ENCODE data around the gene MRPS27.

MRPS27 gene

DNA sequence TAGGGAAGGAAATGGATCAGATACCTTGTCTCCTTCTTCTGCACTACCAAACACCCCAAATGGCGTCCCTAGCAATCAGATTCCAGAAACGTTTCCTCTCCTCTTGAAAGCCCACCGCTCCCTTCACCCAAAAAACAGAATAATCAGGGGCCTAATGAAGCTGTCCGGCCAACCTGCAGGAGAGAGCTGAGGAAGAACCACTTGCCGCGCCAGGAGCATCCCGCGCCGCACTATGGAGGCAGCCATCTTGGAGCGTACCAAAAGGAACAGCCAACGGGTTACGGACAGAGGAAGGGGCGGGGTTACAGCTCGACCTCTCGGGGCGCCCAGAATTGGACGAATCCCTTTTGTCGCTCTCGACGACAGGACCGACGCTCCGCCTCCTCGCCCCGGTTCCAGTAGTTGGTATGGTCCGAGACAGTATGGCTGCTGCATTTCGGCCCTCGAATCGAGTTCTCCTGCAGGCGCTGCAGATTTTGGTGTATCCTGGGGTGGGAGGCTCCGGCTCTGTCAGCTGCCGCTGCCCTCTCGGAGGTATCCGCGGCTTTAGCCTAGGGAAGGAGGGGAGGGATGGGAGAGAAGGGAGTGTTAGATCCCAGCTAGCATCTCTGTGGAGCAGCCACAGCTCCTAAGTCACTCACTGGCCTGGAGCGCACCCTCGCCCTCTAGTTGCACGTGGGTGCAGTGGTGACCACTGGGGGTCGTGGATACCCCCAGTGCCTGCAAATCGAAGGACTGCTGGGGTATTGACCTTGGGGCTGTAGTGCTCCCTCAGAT, at the start of gene MRPS27, which contains the start of gene PTCD2:
TSS of gene MRPS27 (minus strand) at position 265 of the 777 bp plus-strand sequence. CDS start at position 246, 19 bp downstream.
TSS of gene PTCD2 (plus strand) at position 398 of the 777 bp plus-strand sequence. CDS start at position 408, 10 bp downstream.
- peak; percentile 98 for DNase-seq (ENCODE audit: low spot score)

DNA sequence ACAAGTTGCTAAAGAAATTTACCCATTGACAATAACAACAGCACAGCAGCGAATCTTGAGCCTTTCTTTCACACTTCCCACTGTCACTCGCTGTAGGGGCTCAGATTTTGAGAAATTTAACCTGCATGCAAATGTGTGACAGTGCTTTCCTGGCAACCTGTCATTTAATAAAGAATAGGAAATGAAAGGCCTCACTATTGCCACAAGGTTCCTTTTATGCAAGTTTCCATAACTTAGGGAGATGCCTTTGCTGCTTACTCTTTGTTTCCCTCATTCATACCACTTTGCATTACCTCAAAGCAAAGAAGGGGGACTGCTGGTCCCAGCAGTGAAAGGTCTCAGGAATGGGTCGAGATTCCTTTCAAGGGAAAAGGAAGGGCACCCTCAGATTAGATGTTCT, 49.7 kb upstream of the MRPS27 start:
- no peak for DNase-seq (ENCODE audit: low spot score)

DNA sequence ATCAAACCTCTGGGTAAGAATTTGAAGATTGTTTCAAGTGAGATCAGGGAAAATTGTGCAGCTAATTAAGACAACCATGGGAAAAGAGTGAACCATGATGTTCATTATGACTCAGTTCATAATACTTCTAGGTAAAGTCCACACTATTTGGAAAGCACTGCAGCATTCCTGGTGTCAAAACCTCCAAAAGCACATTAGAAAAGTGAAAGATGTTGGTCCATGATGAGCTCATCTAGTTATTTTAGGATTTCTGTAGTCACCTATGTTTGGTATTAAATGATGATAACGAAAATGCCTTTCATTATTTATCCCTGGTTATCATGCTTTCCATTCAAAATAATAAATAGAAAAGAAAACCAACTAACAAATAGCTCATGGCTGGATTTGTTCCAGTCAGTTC, 49.3 kb upstream of the MRPS27 start:
- DNase-seq (ENCODE audit: low spot score): no peak

DNA sequence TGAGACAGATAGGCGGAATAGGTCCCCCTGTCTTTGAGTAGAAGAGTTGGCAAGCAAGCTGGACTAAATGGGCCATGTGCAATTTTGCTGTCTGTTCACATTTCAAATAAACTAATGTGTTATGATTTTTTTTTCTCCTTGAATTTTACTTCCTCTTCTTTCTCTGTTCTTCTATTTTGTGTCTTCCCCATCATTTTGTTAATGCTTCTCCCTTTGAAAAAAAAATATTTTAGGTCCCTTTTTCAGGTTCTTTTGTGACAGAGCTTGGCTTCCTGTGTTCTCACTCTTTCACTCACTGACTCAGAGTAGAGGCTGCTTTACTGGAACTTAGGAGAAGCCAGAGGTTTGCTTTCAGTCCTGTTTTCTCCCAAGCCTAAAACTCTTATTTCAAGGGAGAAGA, 48.2 kb upstream of the MRPS27 start:
- no peak for DNase-seq (ENCODE audit: low spot score)

DNA sequence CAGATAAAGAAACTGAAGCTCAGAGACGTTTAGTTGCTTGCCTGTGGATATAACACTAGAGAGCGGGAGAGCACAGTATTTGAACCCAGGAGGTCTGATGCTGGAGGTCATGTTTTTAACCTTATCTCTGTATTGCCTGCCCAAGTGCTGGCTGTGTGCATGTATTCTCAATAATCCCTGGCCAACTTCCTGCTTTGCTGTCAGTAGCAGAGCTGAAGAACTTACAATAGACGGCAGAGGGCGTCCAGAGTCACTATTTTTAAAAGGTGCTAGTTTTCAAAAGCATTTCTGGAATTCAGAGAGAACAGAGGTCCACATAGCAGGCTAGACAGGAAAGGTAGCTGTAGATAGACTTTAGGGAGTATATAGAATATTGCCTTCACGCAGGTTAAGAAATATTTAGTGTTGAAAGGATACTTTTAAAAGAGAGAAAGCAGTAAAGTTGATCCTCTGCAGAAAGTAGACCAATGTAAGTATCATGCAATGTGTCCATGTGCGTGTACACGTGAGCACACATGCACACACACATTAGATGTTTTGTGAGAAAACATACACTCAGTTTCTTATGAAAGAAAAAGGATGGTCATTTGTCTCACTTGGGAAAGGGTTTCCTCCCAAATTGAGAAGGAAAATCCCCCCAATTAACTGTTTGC, 46.4 kb upstream of the MRPS27 start:
- peak; percentile 34 for DNase-seq (ENCODE audit: low spot score)

DNA sequence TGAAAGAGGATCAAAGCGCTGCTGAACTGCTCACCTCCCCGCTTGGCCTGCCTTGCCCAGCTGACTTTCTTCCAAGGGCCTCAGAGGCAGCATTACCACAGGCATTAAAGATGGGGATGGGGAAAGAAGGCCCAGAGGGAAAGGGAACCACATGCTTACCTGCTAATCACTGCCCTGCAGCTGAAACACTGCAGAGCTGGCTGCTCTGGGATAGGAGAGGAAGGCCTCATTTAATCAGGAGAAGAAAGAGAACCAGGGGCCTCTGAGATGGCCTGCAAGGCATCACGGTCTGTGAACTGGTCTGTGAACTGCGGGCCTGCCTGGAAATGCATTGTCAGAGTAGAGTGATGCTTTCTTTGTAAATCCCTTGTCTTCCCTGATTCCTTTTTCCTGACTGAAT, 44.9 kb upstream of the MRPS27 start:
- DNase-seq (ENCODE audit: low spot score): no peak

DNA sequence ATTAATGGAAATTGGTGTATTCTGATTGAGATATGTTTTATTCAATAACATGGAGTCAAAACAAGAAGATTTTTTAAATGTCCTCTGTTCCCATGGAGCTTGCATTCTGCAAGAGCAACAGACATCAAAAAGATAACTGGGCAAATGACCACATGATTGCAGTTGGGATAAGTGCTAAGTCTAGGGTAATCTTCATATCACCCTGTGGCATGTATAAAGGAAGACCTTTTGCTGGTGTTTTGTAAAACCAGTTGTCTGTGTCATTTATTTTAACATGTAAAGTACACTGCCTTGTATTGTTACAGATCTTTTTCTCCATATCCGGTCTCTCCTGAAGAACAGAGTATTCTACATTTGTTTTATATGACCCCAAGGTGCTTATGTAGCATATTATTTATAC, 44.1 kb upstream of the MRPS27 start:
- DNase-seq (ENCODE audit: low spot score): no peak

DNA sequence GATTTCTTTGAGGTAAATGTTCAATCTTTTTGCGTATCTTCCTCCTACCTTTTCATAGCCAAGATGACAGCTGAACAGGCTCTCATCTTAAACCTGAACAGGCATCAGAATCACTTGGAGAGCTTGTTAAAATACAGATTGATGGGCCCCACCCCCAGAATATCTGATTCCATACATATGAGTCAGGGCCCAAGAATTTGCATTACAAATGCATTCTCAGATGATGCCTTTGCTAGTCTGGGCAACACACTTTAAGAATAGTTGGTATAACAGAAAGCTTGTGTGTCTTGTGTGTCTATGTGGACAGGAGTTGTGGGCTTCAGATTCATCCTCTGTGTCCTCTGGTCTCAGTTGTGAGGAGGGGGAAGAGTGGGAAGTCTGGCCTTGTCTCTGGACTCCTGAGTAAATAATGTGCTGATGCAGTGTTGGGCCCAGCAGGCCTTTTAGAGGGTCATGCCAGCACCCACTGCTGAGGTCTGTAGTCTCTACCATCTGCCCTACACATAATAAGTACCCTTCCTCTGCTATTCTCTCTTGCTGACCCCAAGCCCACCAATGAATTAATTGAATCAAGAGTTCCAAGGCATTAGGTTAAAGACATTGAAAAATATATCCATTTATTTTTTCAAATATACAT, 43.2 kb upstream of the MRPS27 start:
- DNase-seq (ENCODE audit: low spot score): no peak

DNA sequence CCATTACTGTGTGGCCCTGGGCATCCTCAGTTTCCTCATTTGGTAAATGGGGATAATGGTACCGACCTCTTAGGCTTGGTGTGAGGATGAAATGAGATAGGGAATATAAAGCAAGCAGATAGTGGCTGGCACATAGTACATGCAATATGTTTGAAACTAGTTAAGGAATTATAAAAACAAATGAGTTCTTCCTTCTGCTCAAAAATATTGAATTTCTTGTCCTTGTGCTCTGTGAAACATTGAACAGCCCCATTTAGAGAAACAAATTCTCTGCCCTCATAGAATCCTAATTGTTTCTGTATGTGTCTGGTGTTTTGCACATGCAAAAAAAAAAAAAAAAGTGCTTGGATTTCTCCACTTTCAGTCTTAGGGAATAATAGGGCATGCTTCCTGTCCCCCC, 39.8 kb upstream of the MRPS27 start:
- no peak for DNase-seq (ENCODE audit: low spot score)

DNA sequence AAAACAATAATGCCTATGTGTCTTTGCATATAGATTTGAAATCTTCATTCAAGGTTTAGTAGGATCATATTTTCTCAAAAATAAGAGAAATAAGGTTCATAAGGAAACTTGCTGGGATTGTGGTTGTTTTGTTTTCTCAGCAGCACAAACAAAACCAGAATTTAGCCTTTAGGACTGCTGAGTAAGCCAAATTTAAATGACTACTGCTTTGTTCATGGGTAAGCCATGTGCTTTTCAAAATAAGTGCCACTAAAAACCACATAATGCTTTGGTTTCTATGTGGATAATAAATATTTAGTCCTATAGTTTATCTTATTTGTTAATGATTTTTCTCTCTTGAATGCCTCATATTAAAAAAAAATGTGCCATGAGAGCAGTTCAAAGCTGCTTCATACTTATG, 38.9 kb upstream of the MRPS27 start:
- DNase-seq (ENCODE audit: low spot score): no peak

DNA sequence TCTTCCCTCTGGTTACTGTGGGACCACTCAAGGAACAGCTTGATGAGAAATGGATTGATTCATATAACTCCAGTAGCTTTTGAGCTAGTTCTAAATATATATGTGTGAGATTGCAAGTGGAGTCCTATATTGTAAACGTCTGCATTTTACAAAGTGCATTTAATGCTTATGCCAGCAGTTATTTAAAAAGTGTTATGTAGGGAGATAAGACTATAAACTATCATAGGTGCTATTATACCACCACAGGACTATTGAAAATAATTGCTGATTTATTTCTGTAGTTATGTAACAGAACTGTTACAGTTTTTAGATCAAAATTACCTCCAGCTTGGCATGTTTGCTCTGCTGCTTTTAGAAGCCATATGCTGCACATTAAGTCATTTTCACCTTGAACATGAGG, 36.3 kb upstream of the MRPS27 start:
- DNase-seq (ENCODE audit: low spot score): no peak

DNA sequence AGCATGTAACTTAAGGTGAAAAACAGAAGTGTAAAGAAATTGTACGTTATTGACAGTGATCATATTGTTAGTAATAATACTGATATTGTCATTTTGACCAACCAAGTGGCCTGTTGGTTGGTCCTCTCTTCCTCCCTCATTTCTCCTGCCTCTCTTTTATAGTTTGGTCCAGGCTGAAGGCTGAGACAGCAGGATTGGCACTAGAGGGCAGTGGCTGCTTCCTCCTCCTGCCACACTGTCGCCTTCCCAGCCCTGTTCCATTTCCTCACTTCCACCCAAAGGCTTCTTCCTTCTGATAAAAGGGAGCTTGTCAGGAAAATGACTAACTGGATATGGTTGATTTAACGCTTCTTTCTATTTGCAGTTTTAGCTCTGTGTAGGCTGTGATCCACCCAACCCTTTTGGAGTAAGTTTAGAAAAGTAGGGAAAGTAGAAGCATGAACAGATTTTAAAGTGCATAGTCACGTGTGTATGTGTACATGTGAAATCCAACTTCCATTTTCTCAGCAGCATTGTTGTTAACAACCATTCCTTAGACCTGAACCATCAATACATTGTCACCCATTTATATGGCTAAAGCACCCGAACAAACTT, 35.8 kb upstream of the MRPS27 start:
- DNase-seq (ENCODE audit: low spot score): no peak

DNA sequence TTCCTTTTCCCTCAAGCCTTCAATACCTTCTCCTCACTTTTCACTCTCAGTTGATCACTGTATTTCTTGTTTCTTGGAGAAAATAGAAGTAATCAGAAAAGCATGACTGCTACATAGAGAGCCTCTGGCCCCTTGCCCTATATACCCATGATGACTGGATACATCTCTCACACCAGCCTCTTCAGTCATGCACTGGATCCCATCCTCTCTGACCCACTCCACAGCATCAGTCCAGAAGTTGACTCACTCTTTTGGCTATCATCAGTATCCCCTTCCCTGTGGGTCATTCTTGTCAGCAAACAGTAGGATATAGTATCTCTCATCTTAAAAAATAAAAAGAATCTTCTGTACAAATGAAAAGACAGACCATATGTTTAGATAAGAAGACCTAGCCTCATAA, 33.0 kb upstream of the MRPS27 start:
- DNase-seq (ENCODE audit: low spot score): no peak

DNA sequence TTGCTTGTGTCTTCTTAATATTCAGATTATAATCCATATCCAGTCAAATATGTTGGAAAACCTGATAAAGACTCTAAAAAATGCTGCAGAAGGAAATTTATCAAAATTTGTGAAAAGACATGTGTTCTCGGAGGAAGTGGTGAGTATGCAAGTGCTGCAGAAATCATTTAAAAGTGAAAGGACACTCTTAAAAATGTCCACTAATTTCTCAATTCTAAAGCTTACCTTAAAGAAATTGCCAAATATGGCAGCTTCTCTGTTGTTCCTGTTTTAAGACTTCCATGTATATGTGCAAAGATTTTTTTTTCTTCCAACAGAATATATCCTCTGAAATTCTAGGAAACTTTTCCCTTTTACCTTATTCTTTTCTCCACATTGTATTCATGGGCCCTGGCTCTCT, 32.6 kb upstream of the MRPS27 start:
- DNase-seq (ENCODE audit: low spot score): no peak

DNA sequence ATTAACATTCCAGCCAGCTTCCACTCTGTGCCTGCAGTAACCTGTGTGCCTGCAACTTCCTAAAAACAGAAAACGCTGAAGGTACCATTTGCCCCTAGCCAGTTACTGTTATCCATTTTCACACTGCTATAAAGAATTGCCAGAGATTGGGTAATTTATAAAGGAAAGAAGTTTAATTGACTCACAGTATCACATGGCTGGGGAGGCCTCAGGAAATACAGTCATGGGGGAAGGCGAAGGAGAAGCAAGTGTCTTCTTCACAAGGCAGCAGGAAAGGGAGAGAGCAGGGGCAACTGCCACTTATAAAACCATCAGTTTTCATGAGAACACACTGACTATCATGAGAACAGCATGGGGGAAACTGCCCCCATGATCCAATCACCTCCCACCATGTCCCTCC, 31.3 kb upstream of the MRPS27 start:
- DNase-seq (ENCODE audit: low spot score): no peak

DNA sequence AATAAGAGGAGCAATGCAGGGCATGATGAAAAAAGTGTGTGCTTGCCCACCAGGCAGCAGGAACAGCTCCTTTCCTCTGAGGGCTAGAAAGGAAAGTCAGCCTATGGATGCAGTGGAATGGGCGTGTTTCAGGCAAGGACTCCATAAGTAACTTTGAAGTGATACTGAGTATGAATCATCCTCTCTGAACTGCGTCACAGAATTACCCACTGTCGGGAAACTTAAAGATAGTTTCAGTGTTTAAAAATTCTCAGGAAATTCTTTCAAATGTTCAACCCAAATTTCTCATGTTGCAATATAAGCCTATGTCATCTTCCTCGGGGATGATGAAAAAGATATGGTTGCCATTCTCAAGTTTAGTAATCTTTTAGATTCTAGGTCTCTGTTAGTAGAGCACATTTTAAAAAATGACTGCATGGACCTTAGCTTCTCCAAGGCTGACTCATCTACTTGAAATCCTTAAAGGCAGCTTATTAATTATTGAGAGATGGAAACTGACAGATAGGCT, 27.8 kb upstream of the MRPS27 start:
- DNase-seq (ENCODE audit: low spot score): peak; percentile 69

DNA sequence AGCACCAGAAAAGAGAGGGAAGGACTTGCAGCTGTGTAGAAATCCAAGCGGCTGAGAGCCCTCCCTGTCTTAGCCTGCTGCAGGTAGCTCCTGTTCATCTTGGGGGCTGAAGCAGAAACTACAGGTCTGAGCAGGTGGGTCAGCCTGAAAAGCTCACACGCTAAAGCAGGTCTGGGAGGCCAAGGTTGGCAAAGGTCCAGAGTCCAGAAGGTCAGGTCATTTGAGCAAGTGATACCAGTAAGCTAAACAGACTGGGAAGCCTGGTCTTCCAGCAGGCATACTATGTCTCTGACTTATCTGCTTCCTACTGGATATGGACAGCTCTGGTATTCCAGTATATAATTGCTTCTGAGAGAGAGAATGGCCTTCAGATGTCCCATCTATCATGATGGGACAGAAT, 26.4 kb upstream of the MRPS27 start:
- DNase-seq (ENCODE audit: low spot score): no peak

DNA sequence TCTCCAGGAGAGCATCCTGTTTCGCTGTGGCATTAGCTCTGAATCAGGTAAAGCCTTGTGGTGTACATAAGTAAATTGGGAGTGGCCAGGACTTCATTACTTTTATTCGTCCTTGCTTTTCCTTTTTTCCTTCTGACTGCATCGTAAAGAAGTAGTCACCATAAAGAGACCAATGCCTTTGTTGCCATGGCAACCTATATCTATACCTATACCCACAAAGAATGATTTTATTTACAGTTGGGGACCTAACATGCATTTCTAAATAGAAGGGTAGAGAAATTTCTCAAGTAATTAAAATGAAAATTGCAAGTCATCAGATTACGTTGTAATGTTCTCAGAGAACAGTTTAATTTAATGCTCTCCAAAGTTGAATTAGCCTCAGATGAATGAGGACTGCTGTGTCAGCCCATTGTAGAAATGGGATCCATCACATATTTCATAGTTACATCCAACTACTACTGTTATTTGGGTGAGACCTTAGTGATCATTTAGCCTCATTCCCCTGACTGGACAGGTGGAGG, 18.7 kb upstream of the MRPS27 start:
- DNase-seq (ENCODE audit: low spot score): no peak

DNA sequence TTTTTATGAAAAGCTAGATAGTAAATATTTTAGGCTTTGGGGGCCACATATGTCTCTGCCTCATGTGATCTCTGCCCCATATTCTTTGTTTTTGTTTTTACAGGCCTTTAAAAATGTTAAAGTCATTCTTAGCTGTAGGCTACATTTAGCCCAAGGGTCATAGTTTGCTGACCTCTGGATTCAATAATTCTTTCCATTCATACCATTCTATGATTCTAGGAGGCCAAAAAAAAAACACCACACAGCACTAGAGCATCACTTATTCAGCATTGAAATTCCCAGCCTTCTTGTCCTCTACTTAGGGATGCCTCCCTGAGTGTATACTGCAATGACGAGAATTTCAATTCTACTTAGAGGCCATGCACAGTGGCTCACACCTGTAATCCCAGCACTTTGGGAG, 17.1 kb upstream of the MRPS27 start:
- no peak for DNase-seq (ENCODE audit: low spot score)

DNA sequence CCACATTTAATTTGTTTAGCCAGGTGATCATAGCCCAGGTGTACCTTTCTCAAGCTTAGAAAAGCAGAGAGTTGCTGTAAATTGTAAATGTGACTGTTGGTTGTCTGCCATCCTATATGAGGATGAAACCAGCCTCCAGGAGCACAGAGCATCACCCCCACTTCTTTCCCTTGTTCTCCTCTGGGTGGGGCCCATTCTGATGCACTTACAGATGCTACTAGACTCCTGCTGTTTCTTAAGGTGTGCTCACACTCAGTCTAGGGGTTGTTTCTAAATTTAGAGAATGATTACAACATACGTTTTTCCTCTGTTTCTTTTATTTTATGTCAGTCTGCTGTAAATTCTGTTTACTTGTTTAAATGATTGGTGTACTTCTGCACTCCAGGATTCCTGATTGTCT, 10.7 kb upstream of the MRPS27 start:
- no peak for DNase-seq (ENCODE audit: low spot score)

DNA sequence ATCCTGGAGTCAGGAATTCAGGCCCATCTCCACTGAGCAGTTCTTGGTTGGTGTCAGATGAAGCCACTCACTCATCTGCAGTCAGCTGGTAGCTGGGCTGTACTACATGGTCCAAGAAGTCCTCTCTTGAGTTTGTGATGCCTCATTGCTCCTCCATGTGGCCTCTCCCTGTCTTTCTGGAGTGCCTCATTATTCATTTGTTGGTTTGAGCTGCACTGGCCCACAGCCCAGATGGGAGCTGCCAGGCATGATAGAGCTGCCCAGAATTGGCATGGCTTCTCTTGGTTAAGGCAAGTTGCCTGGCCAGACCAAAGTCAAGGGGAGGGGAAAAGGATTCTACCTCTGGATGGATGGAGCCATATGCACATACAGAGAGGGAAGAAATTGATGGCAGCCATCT, 8.1 kb upstream of the MRPS27 start:
- DNase-seq (ENCODE audit: low spot score): no peak

DNA sequence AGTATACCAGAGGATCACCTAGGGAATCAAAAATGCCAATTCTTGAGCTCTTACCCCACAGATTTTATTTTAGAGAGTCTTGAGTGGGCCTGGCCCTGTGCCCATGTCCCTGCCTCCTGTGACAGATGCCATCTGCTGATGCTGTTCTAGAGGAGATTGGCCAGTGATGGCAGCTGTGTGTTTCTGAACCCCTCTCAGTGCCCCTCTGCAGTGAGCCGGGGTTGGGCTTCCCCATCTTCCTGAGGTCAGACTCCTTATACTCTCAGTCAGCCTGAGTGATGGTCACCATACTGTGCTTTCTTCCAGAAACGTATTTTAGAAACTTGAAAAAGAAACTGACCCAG, 6.2 kb upstream of the MRPS27 start:
- no peak for DNase-seq (ENCODE audit: low spot score)
